ENCODE data around the gene GOT1.

- TF ChIP-seq CTCF (IDR thresholded peaks at IDR 0.05): no peak
- no peak for TF ChIP-seq POLR2A (IDR thresholded peaks at IDR 0.05)
These were observed 37.4 kb downstream of the GOT1 start for GRCh38 chr10:99393036-99393435.

All from vagina (tissue), 2 donors.